Caco-2 (cell line): ENCODE results near the gene TRPM8. TPM values are rescaled to one million over a fixed set of nuclear protein-coding genes. Genes with fewer than 3 reads are reported as not detected.
"Not testable (repeated sequence)": the region's sequence is repeated elsewhere in the genome, so short reads cannot be mapped to it uniquely, and the experiment has no call there.

Experiments
- BruUV-seq: library from RNA; stranded (reverse); fragments of 400-500 nt; replicated peaks from 2 replicates; lab custom pipeline; 2021; lab: Mats Ljungman, UMichigan
- CTCF ChIA-PET: fragments of 300-600 bp; sonication (Branson Sonifier 250); formaldehyde crosslinking; loops from one replicate; lab custom pipeline; 2022; ENCODE audit warnings: antibody characterized with exemption; lab: Charles Lee
- POLR2A ChIA-PET: fragments of 300-600 bp; sonication (Branson Sonifier 250); formaldehyde crosslinking; loops from one replicate; lab custom pipeline; 2022; ENCODE audit warnings: antibody characterized with exemption; lab: Charles Lee
- DNase-seq, 2 experiments: peaks; one replicate each; pipeline versions ENCODE4 v3.0.0 to v3.0.0-alpha.2; 2020 to 2022
- H3K27me3 ChIP-seq: replicated peaks from 2 replicates; pipeline ENCODE4 v1.6.0; 2011; ENCODE audit warnings: low read length; ENCODE audit not compliant: control insufficient read depth, insufficient read depth
- H3K36me3 ChIP-seq: 2 replicates; pipeline ENCODE4 v1.5.1; 2011; ENCODE audit warnings: low read length; ENCODE audit not compliant: control insufficient read depth, insufficient read depth
- H3K4me1 ChIP-seq: fragments of 250-450 bp; sonication (Bioruptor Pico); 2 replicates; pipeline ENCODE4 v1.5.1; 2020; ENCODE audit warnings: mild to moderate bottlenecking
- H3K4me3 ChIP-seq: 2 replicates; pipeline ENCODE4 v1.5.1; 2011; ENCODE audit warnings: low read depth, mild to moderate bottlenecking, control low read depth, low read length
- H3K9me3 ChIP-seq: fragments of 250-450 bp; sonication (Bioruptor Pico); 2 replicates; pipeline ENCODE4 v1.5.1; 2020; ENCODE audit warnings: mild to moderate bottlenecking, moderate library complexity
- H3K27ac Mint-ChIP-seq: one replicate; pipeline ENCODE4 v1.8.0; 2022; ENCODE audit warnings: mixed read lengths; ENCODE audit not compliant: unreplicated experiment
- H3K27me3 Mint-ChIP-seq: one replicate; pipeline ENCODE4 v1.8.0; 2022; ENCODE audit warnings: mixed read lengths; ENCODE audit not compliant: insufficient read depth, unreplicated experiment
- H3K36me3 Mint-ChIP-seq: one replicate; pipeline ENCODE4 v1.8.0; 2022; ENCODE audit warnings: mild to moderate bottlenecking, mixed read lengths; ENCODE audit not compliant: insufficient read depth, unreplicated experiment
- H3K4me1 Mint-ChIP-seq: one replicate; pipeline ENCODE4 v1.8.0; 2022; ENCODE audit warnings: low read depth, mixed read lengths; ENCODE audit not compliant: unreplicated experiment
- H3K4me3 Mint-ChIP-seq: one replicate; pipeline ENCODE4 v1.8.0; 2022; ENCODE audit warnings: mild to moderate bottlenecking, moderate library complexity, mixed read lengths; ENCODE audit not compliant: unreplicated experiment
- H3K9me3 Mint-ChIP-seq: one replicate; pipeline ENCODE4 v1.8.0; 2022; ENCODE audit warnings: mixed read lengths; ENCODE audit not compliant: unreplicated experiment
- CTCF ChIP-seq, 2 experiments: fragments of 200-600 bp in 1 of 2; IDR thresholded peaks; 1 replicate in 1 of 2; 2 replicates in 1 of 2; pipeline versions ENCODE4 v1.5.1 to v1.8.0; 2011 to 2022; ENCODE audit warnings: antibody characterized with exemption in 1 of 2, control low read depth in 1 of 2, inconsistent platforms in 1 of 2, low read depth in 1 of 2, low read length in 1 of 2, mild to moderate bottlenecking in 1 of 2, moderate library complexity in 1 of 2; ENCODE audit not compliant: insufficient read depth in 1 of 2, severe bottlenecking in 1 of 2, unreplicated experiment in 1 of 2
- intact Hi-C: fragments of 100-400 bp; cut with micrococcal nuclease; formaldehyde crosslinking; loops from one replicate; pipeline ENCODE4 v1.10.0; 2022; ENCODE audit not compliant: unreplicated experiment
- total RNA-seq: library from RNA; stranded (reverse); gene quantifications from 2 replicates; pipeline ENCODE4 v1.2.3, GENCODE V29; 2022

TRPM8 gene
- total RNA-seq, 1 experiment from 2014 or later: not detected

- H3K27ac Mint-ChIP-seq: no peak overlapping the region
- Histone ChIP-seq H3K4me1 (no peaks in the 10 kb centered on the region), H3K27me3 (no peaks in the 10 kb centered on the region), H3K36me3 (no peaks in the 10 kb centered on the region), H3K4me3 (no peak overlapping the region), H3K9me3 (no peaks in the 10 kb centered on the region)
- H3K9me3 Mint-ChIP-seq: peaks cover 25% of the 10 kb centered on the region
- DNase-seq: no peak
- H3K36me3 Mint-ChIP-seq: no peaks in the 10 kb centered on the region
- no peak overlapping the region for H3K4me3 Mint-ChIP-seq
- ChIA-PET POLR2A (no interaction called here), CTCF (no interaction called here)
- intact Hi-C loops: no loop called here
- H3K27me3 Mint-ChIP-seq: peaks cover 8% of the 10 kb centered on the region
- H3K4me1 Mint-ChIP-seq: no peaks in the 10 kb centered on the region
- no TSS peak for BruUV-seq
- no peak for TF ChIP-seq CTCF (IDR thresholded peaks at IDR 0.05; ENCODE audit: insufficient read depth in 1 of 2, low read depth in 1 of 2, low read length in 1 of 2, severe bottlenecking in 1 of 2, unreplicated experiment in 1 of 2)
Observed at GRCh38 chr2:233882353-233882752, 34.8 kb upstream of the TRPM8 start.

GRCh38 chr2:233892793-233893192 is 24.4 kb upstream of the TRPM8 start:
- CTCF ChIA-PET: no interaction called here
- no peak overlapping the region for H3K4me3 ChIP-seq
- no peaks in the 10 kb centered on the region for H3K36me3 ChIP-seq
- Mint-ChIP-seq H3K27ac (no peak overlapping the region), H3K36me3 (no peaks in the 10 kb centered on the region), H3K9me3 (no peaks in the 10 kb centered on the region), H3K4me3 (no peak overlapping the region), H3K27me3 (peaks cover 18% of the 10 kb centered on the region), H3K4me1 (no peaks in the 10 kb centered on the region)
- no peaks in the 10 kb centered on the region for H3K4me1 ChIP-seq
- intact Hi-C loops: no loop called here
- no TSS peak for BruUV-seq
- no peaks in the 10 kb centered on the region for H3K9me3 ChIP-seq
- POLR2A ChIA-PET: no interaction called here
- no peaks in the 10 kb centered on the region for H3K27me3 ChIP-seq
- TF ChIP-seq CTCF (IDR thresholded peaks at IDR 0.05; ENCODE audit: insufficient read depth in 1 of 2, low read depth in 1 of 2, low read length in 1 of 2, severe bottlenecking in 1 of 2, unreplicated experiment in 1 of 2): no peak
- DNase-seq: no peak

GRCh38 chr2:233896253-233896652 is 20.9 kb upstream of the TRPM8 start:
- H3K27me3 Mint-ChIP-seq: peaks cover 21% of the 10 kb centered on the region
- H3K36me3 Mint-ChIP-seq, H3K4me3 ChIP-seq, H3K4me1 Mint-ChIP-seq, H3K4me3 Mint-ChIP-seq, DNase-seq, BruUV-seq, H3K27ac Mint-ChIP-seq, CTCF ChIA-PET, intact Hi-C loops, H3K9me3 ChIP-seq, H3K27me3 ChIP-seq, POLR2A ChIA-PET, H3K4me1 ChIP-seq, H3K9me3 Mint-ChIP-seq, H3K36me3 ChIP-seq: not testable (repeated sequence)

- H3K9me3 Mint-ChIP-seq: no peaks in the 10 kb centered on the region
- ChIA-PET POLR2A (no interaction called here), CTCF (no interaction called here)
- no peak for TF ChIP-seq CTCF (IDR thresholded peaks at IDR 0.05; ENCODE audit: insufficient read depth in 1 of 2, low read depth in 1 of 2, low read length in 1 of 2, severe bottlenecking in 1 of 2, unreplicated experiment in 1 of 2)
- Histone ChIP-seq H3K36me3 (no peaks in the 10 kb centered on the region), H3K4me3 (no peak overlapping the region), H3K27me3 (no peaks in the 10 kb centered on the region), H3K4me1 (no peaks in the 10 kb centered on the region), H3K9me3 (no peaks in the 10 kb centered on the region)
- H3K27me3 Mint-ChIP-seq: peaks cover 26% of the 10 kb centered on the region
- no peaks in the 10 kb centered on the region for H3K4me1 Mint-ChIP-seq
- H3K27ac Mint-ChIP-seq: no peak overlapping the region
- no TSS peak for BruUV-seq
- H3K36me3 Mint-ChIP-seq: no peaks in the 10 kb centered on the region
- no peak for DNase-seq
- intact Hi-C loops: no loop called here
- H3K4me3 Mint-ChIP-seq: no peak overlapping the region
Observed at GRCh38 chr2:233901367-233901766, 15.8 kb upstream of the TRPM8 start.
